ENCODE measurements around the gene NXF2. TPM values are rescaled to one million over a fixed set of nuclear protein-coding genes. Genes with fewer than 3 reads are reported as not detected.
"Not testable (repeated sequence)": the region's sequence is repeated elsewhere in the genome, so short reads cannot be mapped to it uniquely, and the experiment has no call there.

Gene NXF2
- total RNA-seq = not detected
- total RNA-seq (2013) = not detected
- 0 reads per million in 29 experiments for total RNA-seq

GRCh38 chrX:102246893-102247292, at the start of gene NXF2:
Gene NXF2 (plus strand): TSS chrX:102247167. CDS start chrX:102307079, 59,912 bp downstream.
- WGBS (ENCODE audit: insufficient coverage) = no CpG with 5 or more reads among the region's 9 CpGs
- CTCF ChIA-PET; H3K9me3 Mint-ChIP-seq; H3K27me3 Mint-ChIP-seq; H3K27ac Mint-ChIP-seq; H3K4me1 ChIP-seq (ENCODE audit: control insufficient read depth in 1 of 2, extremely low read depth in 1 of 2, insufficient read depth in 2 of 2, low read length in 2 of 2); H3K4me1 Mint-ChIP-seq; H3K36me3 ChIP-seq (ENCODE audit: control insufficient read depth in 2 of 2, extremely low read depth in 1 of 2, insufficient read depth in 1 of 2, low read length in 1 of 2); H3K27ac ChIP-seq (ENCODE audit: low read length); H3K4me3 Mint-ChIP-seq; H3K27me3 ChIP-seq (replicated peaks in 1 of 2; ENCODE audit: control insufficient read depth in 2 of 2, extremely low read depth in 1 of 2, insufficient read depth in 2 of 2, low read length in 1 of 2); H3K9me3 ChIP-seq; DNase-seq; ATAC-seq (replicated peaks in 1 of 4); POLR2A ChIA-PET; H3K4me3 ChIP-seq (ENCODE audit: control insufficient read depth in 1 of 2, extremely low read depth in 1 of 2, low read length in 1 of 2); H3K36me3 Mint-ChIP-seq: not testable (repeated sequence)

DNA sequence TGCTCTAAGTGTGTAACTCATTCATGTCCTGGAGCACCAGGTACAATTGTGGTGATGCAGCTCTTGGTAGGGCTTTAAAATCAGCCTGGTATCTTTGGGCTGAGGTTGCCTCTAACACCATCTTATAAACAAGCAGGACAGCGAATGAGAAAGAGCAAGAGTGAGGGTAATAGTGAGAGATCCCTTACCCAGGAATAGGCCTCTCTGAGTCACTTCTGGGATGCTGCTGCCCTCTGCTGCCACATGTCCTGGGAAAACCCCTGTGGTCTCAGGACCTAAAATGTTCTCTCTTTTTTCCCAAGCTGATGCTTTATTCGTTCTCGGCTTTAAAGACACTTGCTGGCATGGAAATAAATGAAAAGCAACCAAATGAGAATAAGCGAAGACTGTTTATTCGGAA, 39.0 kb upstream of the NXF2 start:
- H3K36me3 ChIP-seq (ENCODE audit: control insufficient read depth in 2 of 2, extremely low read depth in 1 of 2, insufficient read depth in 1 of 2, low read length in 1 of 2); H3K4me1 Mint-ChIP-seq; H3K27me3 Mint-ChIP-seq; H3K9me3 ChIP-seq; H3K9me3 Mint-ChIP-seq; H3K27ac Mint-ChIP-seq; H3K4me1 ChIP-seq (ENCODE audit: control insufficient read depth in 1 of 2, extremely low read depth in 1 of 2, insufficient read depth in 2 of 2, low read length in 2 of 2); DNase-seq; H3K4me3 Mint-ChIP-seq; H3K4me3 ChIP-seq (ENCODE audit: control insufficient read depth in 1 of 2, extremely low read depth in 1 of 2, low read length in 1 of 2); CTCF ChIA-PET; H3K36me3 Mint-ChIP-seq; H3K27me3 ChIP-seq (replicated peaks in 1 of 2; ENCODE audit: control insufficient read depth in 2 of 2, extremely low read depth in 1 of 2, insufficient read depth in 2 of 2, low read length in 1 of 2); ATAC-seq (replicated peaks in 1 of 4); POLR2A ChIA-PET; H3K27ac ChIP-seq (ENCODE audit: low read length): not testable (repeated sequence)
- WGBS (ENCODE audit: insufficient coverage) = no CpG with 5 or more reads among the region's 5 CpGs

DNA sequence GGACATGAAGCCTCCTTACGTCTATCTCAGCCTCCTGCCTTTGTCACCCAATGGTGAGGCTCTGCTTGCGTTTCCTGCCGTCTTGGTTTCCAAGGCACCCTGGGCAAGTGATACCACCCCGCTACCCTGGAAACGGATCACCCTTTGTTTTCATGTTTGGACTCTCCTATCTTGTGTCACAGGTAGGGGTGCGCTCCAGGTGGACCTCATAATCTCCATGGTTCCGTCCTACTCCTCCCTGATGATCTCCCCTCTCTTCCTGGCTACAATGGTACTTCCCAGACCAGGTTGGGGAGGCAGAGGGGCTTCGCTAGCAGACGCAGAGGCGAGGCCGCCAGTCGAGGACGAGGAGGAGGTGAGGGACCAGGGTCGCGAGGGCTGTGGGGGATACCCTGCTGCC, 32.0 kb upstream of the NXF2 start, which contains the start of gene TCP11X1:
TCP11X1 (plus strand) TSS at position 316 of the 400 bp plus-strand sequence.
- H3K27ac Mint-ChIP-seq; POLR2A ChIA-PET; H3K27ac ChIP-seq (ENCODE audit: low read length); H3K4me1 Mint-ChIP-seq; CTCF ChIA-PET; ATAC-seq (replicated peaks in 1 of 4); H3K36me3 ChIP-seq (ENCODE audit: control insufficient read depth in 2 of 2, extremely low read depth in 1 of 2, insufficient read depth in 1 of 2, low read length in 1 of 2); DNase-seq; H3K9me3 ChIP-seq; H3K4me3 ChIP-seq (ENCODE audit: control insufficient read depth in 1 of 2, extremely low read depth in 1 of 2, low read length in 1 of 2); H3K27me3 ChIP-seq (replicated peaks in 1 of 2; ENCODE audit: control insufficient read depth in 2 of 2, extremely low read depth in 1 of 2, insufficient read depth in 2 of 2, low read length in 1 of 2); H3K27me3 Mint-ChIP-seq; H3K4me1 ChIP-seq (ENCODE audit: control insufficient read depth in 1 of 2, extremely low read depth in 1 of 2, insufficient read depth in 2 of 2, low read length in 2 of 2); H3K36me3 Mint-ChIP-seq; H3K4me3 Mint-ChIP-seq; H3K9me3 Mint-ChIP-seq: not testable (repeated sequence)
- no CpG with 5 or more reads among the region's 15 CpGs for WGBS (ENCODE audit: insufficient coverage)

DNA sequence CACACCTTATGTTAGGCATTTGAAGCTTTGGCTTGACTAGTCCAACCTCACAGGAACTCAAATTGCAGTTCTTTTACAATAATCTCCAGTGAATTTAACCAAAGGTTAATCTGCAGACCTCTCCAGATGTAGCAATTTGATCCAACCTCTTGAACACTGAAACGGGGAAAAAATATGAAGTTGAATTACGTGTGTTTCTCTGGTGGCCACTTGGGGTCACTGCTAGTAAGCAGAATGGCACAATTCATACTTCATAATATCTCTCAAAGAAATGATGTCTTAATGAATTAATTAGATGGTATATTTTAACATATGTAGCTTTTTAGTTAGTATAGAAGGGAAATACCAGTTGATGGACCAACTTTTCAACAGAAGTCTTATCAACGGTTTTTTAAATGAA, 30.5 kb upstream of the NXF2 start:
- POLR2A ChIA-PET; H3K4me3 Mint-ChIP-seq; H3K27me3 ChIP-seq (replicated peaks in 1 of 2; ENCODE audit: control insufficient read depth in 2 of 2, extremely low read depth in 1 of 2, insufficient read depth in 2 of 2, low read length in 1 of 2); DNase-seq; H3K9me3 Mint-ChIP-seq; H3K4me1 Mint-ChIP-seq; H3K4me1 ChIP-seq (ENCODE audit: control insufficient read depth in 1 of 2, extremely low read depth in 1 of 2, insufficient read depth in 2 of 2, low read length in 2 of 2); H3K27ac Mint-ChIP-seq; H3K27me3 Mint-ChIP-seq; H3K36me3 ChIP-seq (ENCODE audit: control insufficient read depth in 2 of 2, extremely low read depth in 1 of 2, insufficient read depth in 1 of 2, low read length in 1 of 2); ATAC-seq (replicated peaks in 1 of 4); H3K9me3 ChIP-seq; H3K27ac ChIP-seq (ENCODE audit: low read length); H3K36me3 Mint-ChIP-seq; H3K4me3 ChIP-seq (ENCODE audit: control insufficient read depth in 1 of 2, extremely low read depth in 1 of 2, low read length in 1 of 2); CTCF ChIA-PET: not testable (repeated sequence)
- no CpG with 5 or more reads among the region's 3 CpGs for WGBS (ENCODE audit: insufficient coverage)

DNA sequence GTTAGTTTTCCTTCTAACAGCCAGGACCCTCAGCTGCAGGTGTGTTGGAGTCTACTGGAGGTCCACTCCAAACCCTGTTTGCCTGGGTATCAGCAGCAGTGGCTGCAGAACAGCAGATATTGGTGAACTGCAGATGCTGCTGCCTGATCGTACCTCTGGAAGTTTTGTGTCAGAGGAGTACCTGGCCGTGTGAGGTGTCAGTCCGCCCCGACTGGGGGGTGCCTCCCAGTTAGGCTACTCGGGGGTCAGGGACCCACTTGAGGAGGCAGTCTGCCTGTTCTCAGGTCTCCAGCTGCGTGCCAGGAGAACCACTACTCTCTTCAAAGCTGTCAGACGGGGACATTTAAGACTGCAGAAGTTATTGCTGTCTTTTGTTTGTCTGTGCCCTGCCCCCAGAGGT, 11.3 kb upstream of the NXF2 start:
- H3K27me3 ChIP-seq (replicated peaks in 1 of 2; ENCODE audit: control insufficient read depth in 2 of 2, extremely low read depth in 1 of 2, insufficient read depth in 2 of 2, low read length in 1 of 2); H3K27ac Mint-ChIP-seq; H3K36me3 ChIP-seq (ENCODE audit: control insufficient read depth in 2 of 2, extremely low read depth in 1 of 2, insufficient read depth in 1 of 2, low read length in 1 of 2); H3K4me3 ChIP-seq (ENCODE audit: control insufficient read depth in 1 of 2, extremely low read depth in 1 of 2, low read length in 1 of 2); H3K4me1 ChIP-seq (ENCODE audit: control insufficient read depth in 1 of 2, extremely low read depth in 1 of 2, insufficient read depth in 2 of 2, low read length in 2 of 2); DNase-seq; H3K27ac ChIP-seq (ENCODE audit: low read length); CTCF ChIA-PET; POLR2A ChIA-PET; H3K4me3 Mint-ChIP-seq; H3K4me1 Mint-ChIP-seq; ATAC-seq (replicated peaks in 1 of 4); H3K9me3 Mint-ChIP-seq; H3K27me3 Mint-ChIP-seq; H3K9me3 ChIP-seq; H3K36me3 Mint-ChIP-seq: not testable (repeated sequence)
- WGBS (ENCODE audit: insufficient coverage) = no CpG with 5 or more reads among the region's 7 CpGs

DNA sequence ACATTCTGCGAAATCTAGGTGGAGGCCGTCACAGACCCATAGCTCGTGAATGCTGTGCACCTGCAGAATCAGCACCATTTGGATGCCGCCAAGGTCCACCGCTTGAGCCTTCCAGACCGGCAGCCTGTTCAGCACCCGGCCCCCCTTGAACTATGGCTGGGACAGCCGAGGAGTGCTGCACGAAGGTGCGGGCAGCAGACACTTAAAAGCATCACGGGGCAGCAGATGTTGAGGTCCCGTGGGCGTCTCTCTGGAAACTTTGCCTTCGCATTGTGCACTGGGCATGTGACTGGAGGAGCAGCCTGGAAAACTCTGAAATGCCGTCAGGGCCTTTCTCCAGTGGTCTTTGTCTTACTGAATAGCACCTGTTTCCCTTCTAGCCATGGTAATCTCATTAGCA, 6.7 kb upstream of the NXF2 start:
- DNase-seq; H3K9me3 ChIP-seq; H3K4me3 Mint-ChIP-seq; H3K27ac ChIP-seq (ENCODE audit: low read length); ATAC-seq (replicated peaks in 1 of 4); H3K9me3 Mint-ChIP-seq; CTCF ChIA-PET; H3K27ac Mint-ChIP-seq; H3K36me3 ChIP-seq (ENCODE audit: control insufficient read depth in 2 of 2, extremely low read depth in 1 of 2, insufficient read depth in 1 of 2, low read length in 1 of 2); H3K4me3 ChIP-seq (ENCODE audit: control insufficient read depth in 1 of 2, extremely low read depth in 1 of 2, low read length in 1 of 2); H3K27me3 Mint-ChIP-seq; H3K4me1 ChIP-seq (ENCODE audit: control insufficient read depth in 1 of 2, extremely low read depth in 1 of 2, insufficient read depth in 2 of 2, low read length in 2 of 2); H3K36me3 Mint-ChIP-seq; H3K4me1 Mint-ChIP-seq; H3K27me3 ChIP-seq (replicated peaks in 1 of 2; ENCODE audit: control insufficient read depth in 2 of 2, extremely low read depth in 1 of 2, insufficient read depth in 2 of 2, low read length in 1 of 2); POLR2A ChIA-PET: not testable (repeated sequence)
- WGBS (ENCODE audit: insufficient coverage) = no CpG with 5 or more reads among the region's 15 CpGs

DNA sequence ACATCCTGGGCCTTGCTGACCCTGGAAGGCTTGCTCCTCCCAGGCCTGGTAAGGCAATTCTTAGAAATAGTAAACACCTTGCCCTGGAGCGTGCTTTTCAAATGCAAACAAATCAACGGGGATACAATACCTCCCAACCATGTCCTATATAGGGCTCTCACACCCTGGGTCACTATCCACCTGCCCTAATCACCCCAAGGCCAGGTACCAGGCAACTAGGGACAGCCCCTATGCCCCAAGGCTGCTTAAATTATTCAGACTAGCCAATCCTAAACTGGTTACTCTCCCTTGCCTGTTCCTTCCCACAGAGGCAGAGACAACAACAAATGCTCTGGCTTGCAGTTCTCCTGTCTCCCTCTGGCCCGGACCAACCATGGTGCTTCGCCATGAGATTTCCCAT, 25.3 kb downstream of the NXF2 start:
- ATAC-seq (replicated peaks in 1 of 4); H3K36me3 Mint-ChIP-seq; H3K27me3 Mint-ChIP-seq: not testable (repeated sequence)

More for the DNA sequence above, 25.3 kb downstream of the NXF2 start:
- H3K36me3 ChIP-seq (ENCODE audit: control insufficient read depth in 2 of 2, extremely low read depth in 1 of 2, insufficient read depth in 1 of 2, low read length in 1 of 2); H3K27ac Mint-ChIP-seq; H3K9me3 Mint-ChIP-seq; DNase-seq; H3K4me1 ChIP-seq (ENCODE audit: control insufficient read depth in 1 of 2, extremely low read depth in 1 of 2, insufficient read depth in 2 of 2, low read length in 2 of 2); H3K27ac ChIP-seq (ENCODE audit: low read length); H3K4me3 ChIP-seq (ENCODE audit: control insufficient read depth in 1 of 2, extremely low read depth in 1 of 2, low read length in 1 of 2); CTCF ChIA-PET; H3K4me3 Mint-ChIP-seq; H3K9me3 ChIP-seq; POLR2A ChIA-PET; H3K4me1 Mint-ChIP-seq; H3K27me3 ChIP-seq (replicated peaks in 1 of 2; ENCODE audit: control insufficient read depth in 2 of 2, extremely low read depth in 1 of 2, insufficient read depth in 2 of 2, low read length in 1 of 2): not testable (repeated sequence)
- no CpG with 5 or more reads among the region's 4 CpGs for WGBS (ENCODE audit: insufficient coverage)
